ENCODE data around the gene PVALEF. TPM values are rescaled to one million over a fixed set of nuclear protein-coding genes. Genes with fewer than 3 reads are reported as not detected.

PVALEF gene
- total RNA-seq, 1 experiment from 2014 or later = not detected

- H2BK15ac ChIP-seq (ENCODE audit: low read depth, low read length) = no peak overlapping the region
- Mint-ChIP-seq H3K9me3 (no peaks in the 10 kb centered on the region; a peak in 1 of 5 replicates), H3K4me3 (peak overlapping the region in 1 of 2 experiments; percentile 9; a peak in 1 of 5 replicates), H3K36me3 (ENCODE audit: insufficient read depth in 1 of 3, low read depth in 3 of 3) (peaks cover 11 to 18% (median 14%) of the 10 kb centered on the region in 3 experiments), H3K27ac (no peak overlapping the region), H3K27me3 (ENCODE audit: low read depth) (peaks cover 5% of the 10 kb centered on the region), H3K4me1 (no peaks in the 10 kb centered on the region)
- no peak overlapping the region for H2BK20ac ChIP-seq (ENCODE audit: low read depth, low read length, poor library complexity, severe bottlenecking)
- H3K4ac ChIP-seq (ENCODE audit: low read depth, low read length) = no peak overlapping the region
- no peak overlapping the region for H2BK12ac ChIP-seq (ENCODE audit: insufficient read length, low read depth, low read length)
- H3K14ac ChIP-seq (ENCODE audit: insufficient read depth, low read length) = no peak overlapping the region
- H3K79me2 ChIP-seq (ENCODE audit: insufficient read depth, low read length) = no peaks in the 10 kb centered on the region
- H3K27ac ChIP-seq (ENCODE audit: insufficient read length, low read depth, low read length) = no peak overlapping the region
- H4K8ac ChIP-seq (replicated peaks; ENCODE audit: insufficient read length, low read depth, low read length) = no peak overlapping the region
- H4K91ac ChIP-seq (ENCODE audit: insufficient read length, low read depth, low read length) = no peak overlapping the region
- no peaks in the 10 kb centered on the region for H3K4me1 ChIP-seq (ENCODE audit: insufficient read depth, low read length)
- no CpG with 5 or more reads among the region's 26 CpGs for WGBS (ENCODE audit: extremely low coverage, insufficient read length, low lambda C conversion rate)
- DNase-seq = no peak
- H3T11ph ChIP-seq (ENCODE audit: low read length) = no peak overlapping the region
- H4K5ac ChIP-seq (ENCODE audit: insufficient read length, low read depth, low read length) = no peak overlapping the region
- TF ChIP-seq CTCF (conservative IDR thresholded peaks at IDR 0.05) = peak; percentile 72
- H4K20me1 ChIP-seq (ENCODE audit: control insufficient read depth, insufficient read depth, insufficient read length) = peaks cover 2% of the 10 kb centered on the region
- H2BK120ac ChIP-seq (ENCODE audit: low read depth, low read length, poor library complexity, severe bottlenecking) = no peak overlapping the region
- H3K9me3 ChIP-seq (ENCODE audit: control insufficient read depth, low read depth, low read length) = no peaks in the 10 kb centered on the region
- H3K9ac ChIP-seq (ENCODE audit: extremely low read depth, insufficient read length, low read length) = no peak overlapping the region
- no peaks in the 10 kb centered on the region for H3K23me2 ChIP-seq (ENCODE audit: insufficient read length, low read depth, low read length, poor library complexity, severe bottlenecking)
- H3K4me2 ChIP-seq (ENCODE audit: insufficient read depth, insufficient read length, low read length) = no peak overlapping the region
- no peaks in the 10 kb centered on the region for H3K27me3 ChIP-seq (ENCODE audit: insufficient read depth, low read length)
- no peak overlapping the region for H2AFZ ChIP-seq (ENCODE audit: low read length)
- no peaks in the 10 kb centered on the region for H3K79me1 ChIP-seq (ENCODE audit: insufficient read depth, low read depth, low read length, poor library complexity, severe bottlenecking)
- H3K18ac ChIP-seq (ENCODE audit: insufficient read length, low read depth, low read length) = no peak overlapping the region
- H3K23ac ChIP-seq (ENCODE audit: insufficient read length, low read depth, low read length) = no peak overlapping the region
- H2BK5ac ChIP-seq (ENCODE audit: insufficient read length, low read length) = no peak overlapping the region
- H3K56ac ChIP-seq (ENCODE audit: insufficient read length, low read depth, low read length) = no peak overlapping the region
- H2AK5ac ChIP-seq (ENCODE audit: insufficient read length, low read length) = no peak overlapping the region
Observed at GRCh38 chr17:81230043-81230820, 64.9 kb downstream of the PVALEF start.

Data from H9 (cell line).